ENCODE data around the gene ARRDC2.

DNA sequence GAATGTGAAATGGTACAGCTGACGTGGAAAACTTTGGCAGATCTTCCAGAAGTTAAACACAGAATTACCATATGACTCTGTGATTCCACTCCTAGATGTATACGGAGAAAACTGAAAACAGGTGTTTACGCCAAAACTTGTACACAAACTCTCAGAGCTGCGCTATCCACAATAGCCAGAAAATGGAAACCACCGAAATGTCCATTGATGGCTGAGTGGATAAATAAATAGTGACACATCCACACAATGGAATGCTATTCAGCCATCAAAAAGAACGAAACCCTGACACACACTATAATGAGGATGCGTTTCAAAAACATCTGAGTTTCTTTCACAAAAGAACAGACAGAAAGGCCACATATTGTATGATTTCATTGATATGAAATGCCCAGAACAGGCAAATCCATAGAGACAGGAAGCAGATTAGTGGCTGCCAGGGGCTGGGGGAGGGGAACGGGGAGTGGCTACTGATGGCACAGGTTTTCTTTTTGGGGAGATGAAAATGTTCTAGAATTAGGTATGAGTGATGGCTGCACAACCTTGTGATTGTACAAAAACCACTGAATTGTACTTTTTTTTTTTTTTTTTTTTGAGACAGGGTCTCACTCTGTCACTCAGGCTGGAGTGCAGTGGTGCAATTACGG is 45.7 kb downstream of the ARRDC2 start:
- TF ChIP-seq POLR2A (IDR thresholded peaks at IDR 0.05; ENCODE audit: extremely low read depth, insufficient read length), result no peak
- TF ChIP-seq MAX (IDR thresholded peaks at IDR 0.05; ENCODE audit: low read depth, low read length), result no peak
- no peak for TF ChIP-seq CTCF (IDR thresholded peaks at IDR 0.05; ENCODE audit: low read depth, low read length)

Data from NB4 (cell line).